ENCODE results near the gene IGF2BP3.
"Not testable (repeated sequence)": the region's sequence is repeated elsewhere in the genome, so short reads cannot be mapped to it uniquely, and the experiment has no call there.

- not testable (repeated sequence) for TF ChIP-seq CTCF, POLR2A (IDR thresholded peaks at IDR 0.05)
Measured at GRCh38 chr7:23312141-23312540, 158.2 kb downstream of the IGF2BP3 start.
